Neutrophil (primary cell): ENCODE data around the gene CSRP1.
"Not testable (repeated sequence)": the region's sequence is repeated elsewhere in the genome, so short reads cannot be mapped to it uniquely, and the experiment has no call there.

Source experiments
- H3K27ac ChIP-seq: fragments of 200-600 bp; sonication (generic); 2 replicates; pipeline ENCODE4 v1.5.1; 2016; ENCODE audit warnings: mild to moderate bottlenecking, moderate library complexity
- H3K27me3 ChIP-seq: fragments of 200-600 bp; sonication (generic); 2 replicates; pipeline ENCODE4 v1.6.0; 2016; ENCODE audit warnings: mild to moderate bottlenecking
- H3K36me3 ChIP-seq: fragments of 200-600 bp; sonication (generic); 2 replicates; pipeline ENCODE4 v1.5.1; 2017
- H3K4me1 ChIP-seq, 2 experiments: fragments of 200-600 bp in 1 of 2; sonication (generic) in 1 of 2; 1 replicate in 1 of 2; 2 replicates in 1 of 2; pipeline versions ENCODE4 v1.5.1 to v1.6.1; 2013 to 2016; ENCODE audit warnings: low read depth in 1 of 2, low read length in 1 of 2, mild to moderate bottlenecking in 1 of 2, moderate library complexity in 1 of 2; ENCODE audit not compliant: control insufficient read depth in 1 of 2, insufficient read depth in 1 of 2
- H3K4me3 ChIP-seq, 2 experiments: fragments of 200-600 bp in 1 of 2; sonication (generic) in 1 of 2; 1 replicate in 1 of 2; 2 replicates in 1 of 2; pipeline ENCODE4 v1.5.1; 2013 to 2016; ENCODE audit warnings: low read depth in 1 of 2, low read length in 1 of 2, mild to moderate bottlenecking in 1 of 2, moderate library complexity in 1 of 2
- H3K9me3 ChIP-seq: fragments of 200-600 bp; sonication (generic); 2 replicates; pipeline ENCODE4 v1.5.1; 2016
- CTCF ChIP-seq: fragments of 200-600 bp; sonication (generic); IDR thresholded peaks from 2 replicates; pipeline ENCODE4 v1.5.1; 2016; ENCODE audit warnings: antibody characterized with exemption

The CSRP1 gene

GRCh38 chr1:201495551-201496295 lies 11.2 kb downstream of the CSRP1 start:
- Histone ChIP-seq H3K36me3 (peaks cover 31% of the 10 kb centered on the region), H3K4me3 (no peak overlapping the region), H3K27me3 (no peaks in the 10 kb centered on the region), H3K9me3 (no peaks in the 10 kb centered on the region), H3K27ac (no peak overlapping the region), H3K4me1 (peaks cover 3 to 8% of the 10 kb centered on the region in 2 experiments)
- TF ChIP-seq CTCF, result no peak

- Histone ChIP-seq H3K27ac (no peak overlapping the region), H3K27me3 (no peaks in the 10 kb centered on the region), H3K4me1 (peaks cover 19 to 25% of the 10 kb centered on the region in 2 experiments), H3K4me3 (no peak overlapping the region), H3K9me3 (no peaks in the 10 kb centered on the region), H3K36me3 (peaks cover 34% of the 10 kb centered on the region)
- no peak for TF ChIP-seq CTCF
Observed at GRCh38 chr1:201493757-201494617, 12.9 kb downstream of the CSRP1 start.

GRCh38 chr1:201493026-201493656 lies 13.8 kb downstream of the CSRP1 start:
- H3K9me3 ChIP-seq, H3K27me3 ChIP-seq, H3K27ac ChIP-seq, H3K4me3 ChIP-seq: not testable (repeated sequence)
- Histone ChIP-seq H3K4me1 (peaks cover 19 to 26% of the 10 kb centered on the region in 2 experiments), H3K36me3 (peaks cover 43% of the 10 kb centered on the region)

GRCh38 chr1:201491896-201492511 lies 14.9 kb downstream of the CSRP1 start:
- H3K4me3 ChIP-seq, result no peak overlapping the region
- no peaks in the 10 kb centered on the region for H3K27me3 ChIP-seq
- H3K36me3 ChIP-seq, result peaks cover 54% of the 10 kb centered on the region
- no peak for TF ChIP-seq CTCF
- H3K9me3 ChIP-seq, result no peaks in the 10 kb centered on the region
- peaks cover 19 to 26% of the 10 kb centered on the region in 2 experiments for H3K4me1 ChIP-seq
- no peak overlapping the region for H3K27ac ChIP-seq

- H3K36me3 ChIP-seq, result peaks cover 57% of the 10 kb centered on the region
- H3K4me3 ChIP-seq, result no peak overlapping the region
- H3K27me3 ChIP-seq, result no peaks in the 10 kb centered on the region
- H3K9me3 ChIP-seq, result no peaks in the 10 kb centered on the region
- peaks cover 19 to 26% of the 10 kb centered on the region in 2 experiments for H3K4me1 ChIP-seq
- no peak for TF ChIP-seq CTCF
- no peak overlapping the region for H3K27ac ChIP-seq
Observed at GRCh38 chr1:201490708-201491131, 16.2 kb downstream of the CSRP1 start.
